BJ (cell line): ENCODE results near the gene FGF14. TPM values are rescaled to one million over a fixed set of nuclear protein-coding genes. Genes with fewer than 3 reads are reported as not detected.
A peak's percentile ranks its signal among the peaks of the same experiment; 100 is the strongest.

Experiments
- CTCF ChIA-PET: fragments of 350-600 bp; formaldehyde crosslinking; extraction: SDS; loops from one replicate; lab custom pipeline; 2021; ENCODE audit warnings: antibody characterized with exemption, inconsistent platforms; lab: Yijun Ruan, JAX
- POLR2A ChIA-PET: fragments of 300-600 bp; sonication (Branson Sonifier 250); formaldehyde crosslinking; extraction: SDS; loops from one replicate; lab custom pipeline; 2021; ENCODE audit warnings: antibody characterized with exemption; lab: Charles Lee
- DNase-seq: peaks from one replicate; pipeline ENCODE4 v3.0.0-alpha.2; 2011; ENCODE audit warnings: low read depth
- H3K27me3 ChIP-seq: 2 replicates; pipeline ENCODE4 v1.6.0; 2011; ENCODE audit warnings: low read length; ENCODE audit not compliant: control insufficient read depth, insufficient read depth
- H3K36me3 ChIP-seq: 2 replicates; pipeline ENCODE4 v1.5.1; 2011; ENCODE audit warnings: low read length; ENCODE audit not compliant: control insufficient read depth, insufficient read depth
- H3K4me3 ChIP-seq: 2 replicates; pipeline ENCODE4 v1.5.1; 2011; ENCODE audit warnings: low read depth, mild to moderate bottlenecking, control low read depth, low read length
- polyA plus RNA-seq: library from polyadenylated mRNA; depleted of rRNA; stranded (reverse); fragments of >200 nt; gene quantifications from 2 replicates; pipeline ENCODE4 v1.2.3, GENCODE V29; 2011
- TF ChIP-seq, protein P1 (sequence below): IDR thresholded peaks from 2 replicates; pipeline ENCODE4 v1.5.1; 2011; ENCODE audit warnings: low read depth, mild to moderate bottlenecking, control low read depth, inconsistent platforms, low read length, moderate library complexity; ENCODE audit not compliant: insufficient read depth

The FGF14 gene
- polyA plus RNA-seq, 1 experiment: 0.01 TPM

DNA sequence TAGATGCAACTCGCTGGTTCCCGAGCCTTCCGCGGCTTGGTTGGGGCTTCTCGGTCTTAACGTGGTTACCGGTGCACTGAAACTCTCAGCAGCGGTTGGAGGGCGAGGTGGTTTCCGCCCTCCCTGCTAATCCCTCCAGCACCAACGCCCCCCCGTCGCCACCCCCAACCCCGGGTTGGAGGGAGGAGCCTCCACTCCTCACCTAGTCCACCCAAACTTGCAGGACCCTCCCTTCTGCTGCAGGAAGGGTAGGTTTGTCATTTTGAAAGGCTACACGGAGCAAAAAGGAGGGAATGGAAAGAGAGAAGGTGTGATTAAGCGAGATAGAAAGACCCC, 484.4 kb downstream of the FGF14 start:
- Histone ChIP-seq H3K36me3 (no peaks in the 10 kb centered on the region), H3K4me3 (no peak overlapping the region), H3K27me3 (peaks cover 20% of the 10 kb centered on the region)
- ChIA-PET CTCF (no interaction called here), POLR2A (no interaction called here)
- DNase-seq: no peak
- TF ChIP-seq, protein P1, sequence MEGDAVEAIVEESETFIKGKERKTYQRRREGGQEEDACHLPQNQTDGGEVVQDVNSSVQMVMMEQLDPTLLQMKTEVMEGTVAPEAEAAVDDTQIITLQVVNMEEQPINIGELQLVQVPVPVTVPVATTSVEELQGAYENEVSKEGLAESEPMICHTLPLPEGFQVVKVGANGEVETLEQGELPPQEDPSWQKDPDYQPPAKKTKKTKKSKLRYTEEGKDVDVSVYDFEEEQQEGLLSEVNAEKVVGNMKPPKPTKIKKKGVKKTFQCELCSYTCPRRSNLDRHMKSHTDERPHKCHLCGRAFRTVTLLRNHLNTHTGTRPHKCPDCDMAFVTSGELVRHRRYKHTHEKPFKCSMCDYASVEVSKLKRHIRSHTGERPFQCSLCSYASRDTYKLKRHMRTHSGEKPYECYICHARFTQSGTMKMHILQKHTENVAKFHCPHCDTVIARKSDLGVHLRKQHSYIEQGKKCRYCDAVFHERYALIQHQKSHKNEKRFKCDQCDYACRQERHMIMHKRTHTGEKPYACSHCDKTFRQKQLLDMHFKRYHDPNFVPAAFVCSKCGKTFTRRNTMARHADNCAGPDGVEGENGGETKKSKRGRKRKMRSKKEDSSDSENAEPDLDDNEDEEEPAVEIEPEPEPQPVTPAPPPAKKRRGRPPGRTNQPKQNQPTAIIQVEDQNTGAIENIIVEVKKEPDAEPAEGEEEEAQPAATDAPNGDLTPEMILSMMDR: no peak

DNA sequence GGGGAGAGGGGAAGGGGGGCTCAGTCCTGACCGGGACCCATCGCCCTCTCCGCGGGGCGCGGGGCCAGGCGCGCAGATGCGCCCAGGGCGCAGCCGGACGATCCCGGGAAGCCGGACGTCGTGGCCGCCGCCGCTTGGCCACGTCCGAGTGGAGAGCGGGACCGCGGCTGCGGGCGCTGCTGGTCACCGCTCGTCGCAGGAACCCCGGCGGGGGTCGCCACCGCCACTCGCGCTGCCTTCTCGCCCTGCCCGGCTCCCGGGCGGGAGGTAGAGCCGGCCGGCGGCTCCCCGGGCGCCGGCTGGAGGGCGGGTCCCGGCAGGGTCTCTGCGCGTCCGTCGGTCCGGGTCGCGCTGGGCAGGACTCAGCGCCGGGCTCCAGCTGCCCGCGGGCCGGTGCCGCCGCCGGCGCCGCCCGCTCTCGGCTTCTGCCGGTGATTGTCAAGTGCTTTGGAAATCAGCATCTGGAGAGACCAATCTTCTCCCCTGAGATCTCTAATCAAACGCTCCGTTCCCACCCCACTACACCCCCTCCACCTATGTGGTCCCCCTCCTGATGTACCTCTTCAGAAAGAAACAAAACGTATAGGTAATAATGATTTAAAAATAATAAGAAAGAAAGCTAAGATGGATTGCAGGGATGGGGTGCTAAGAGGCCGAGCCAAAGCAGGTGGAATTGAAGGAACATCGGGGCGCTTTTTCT, 484.9 kb downstream of the FGF14 start:
- CTCF ChIA-PET: no interaction called here

DNA sequence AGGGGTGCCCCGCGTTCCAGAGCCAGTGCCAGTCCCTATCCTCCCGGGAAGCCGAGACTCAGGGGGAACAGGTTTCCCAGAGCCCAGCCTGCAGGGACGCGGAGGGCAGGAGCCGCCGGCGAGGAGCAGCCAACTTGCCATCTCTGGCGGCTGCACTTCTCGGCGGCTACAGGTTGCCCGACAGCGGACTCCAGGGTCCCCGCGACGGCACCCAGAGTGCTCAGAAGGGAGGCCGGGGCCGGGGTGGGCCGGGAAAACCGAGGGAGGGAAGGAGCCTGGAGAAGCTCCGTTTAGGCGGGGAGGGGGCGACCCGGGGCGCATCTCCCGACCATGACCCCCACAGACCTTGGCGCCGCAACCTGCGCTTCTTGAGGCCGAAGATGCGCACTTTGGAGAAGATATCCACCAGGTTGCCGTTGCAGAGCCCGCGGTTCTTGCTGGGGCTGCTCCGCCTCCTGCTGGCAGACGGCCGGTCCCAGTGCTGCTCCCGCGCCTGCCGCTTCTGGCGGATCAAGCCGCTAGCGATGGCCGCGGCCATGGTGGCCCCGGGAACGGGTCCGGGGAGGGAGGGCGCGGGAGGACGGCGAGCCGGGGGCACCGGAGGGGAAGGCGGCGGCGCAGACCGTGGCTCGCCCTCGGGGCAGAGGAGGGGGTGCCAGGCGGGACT, 485.6 kb downstream of the FGF14 start:
- DNase-seq: no peak
- H3K27me3 ChIP-seq: peaks cover 20% of the 10 kb centered on the region

More for the DNA sequence above, 484.9 kb downstream of the FGF14 start:
- H3K36me3 ChIP-seq: no peaks in the 10 kb centered on the region
- no peak for DNase-seq
- TF ChIP-seq, protein P1: no peak
- H3K4me3 ChIP-seq: no peak overlapping the region
- H3K27me3 ChIP-seq: peaks cover 20% of the 10 kb centered on the region
- POLR2A ChIA-PET: no interaction called here

DNA sequence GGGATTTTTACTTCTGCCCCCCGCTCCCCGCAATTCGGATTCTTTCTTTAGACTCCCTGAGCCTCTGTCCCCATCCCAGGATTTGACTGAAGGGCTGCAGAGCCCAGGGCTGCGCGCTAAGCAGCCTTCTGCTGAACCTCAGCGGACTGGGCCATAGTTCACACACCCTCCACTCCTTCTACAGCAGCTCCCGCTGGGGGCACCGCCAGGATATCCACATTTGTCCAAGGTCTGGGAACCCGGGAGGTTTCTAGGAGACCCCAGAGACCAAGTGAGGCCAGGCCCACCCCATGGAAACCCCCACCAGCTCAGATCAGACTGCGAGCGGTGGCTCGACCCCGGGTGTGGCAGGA, 486.1 kb downstream of the FGF14 start:
- TF ChIP-seq, protein P1: no peak
- Histone ChIP-seq H3K36me3 (no peaks in the 10 kb centered on the region), H3K4me3 (no peak overlapping the region), H3K27me3 (peaks cover 20% of the 10 kb centered on the region)
- ChIA-PET POLR2A (no interaction called here), CTCF (no interaction called here)
- DNase-seq: no peak

More for the DNA sequence above, 485.6 kb downstream of the FGF14 start:
- Histone ChIP-seq H3K36me3 (no peaks in the 10 kb centered on the region), H3K4me3 (no peak overlapping the region)
- POLR2A ChIA-PET: no interaction called here
- TF ChIP-seq, protein P1: peak; percentile 21; the same call in 1 of the 2 replicates
- CTCF ChIA-PET: no interaction called here

DNA sequence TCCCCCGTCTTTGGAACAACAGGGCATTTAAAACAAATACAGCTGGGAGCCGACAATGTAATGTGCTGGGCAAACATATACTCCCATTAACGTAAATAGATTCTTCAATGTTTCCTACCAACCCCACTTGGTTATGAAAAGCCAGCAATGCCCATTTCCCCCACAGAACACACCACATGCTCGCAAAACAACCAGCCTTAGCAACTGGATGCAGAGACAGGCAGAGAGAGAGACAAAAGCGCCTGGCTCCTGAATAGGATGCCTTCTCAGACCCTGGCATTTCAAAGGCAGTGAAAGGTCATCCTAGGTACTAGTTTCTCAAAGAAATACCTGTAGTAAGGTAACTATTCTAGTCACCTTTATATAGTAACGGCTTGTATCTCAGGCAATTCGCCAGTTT, 486.5 kb downstream of the FGF14 start:
- CTCF ChIA-PET: no interaction called here
- no peak overlapping the region for H3K4me3 ChIP-seq

More for the DNA sequence above, 486.5 kb downstream of the FGF14 start:
- TF ChIP-seq, protein P1: no peak
- DNase-seq: no peak
- H3K36me3 ChIP-seq: no peaks in the 10 kb centered on the region
- H3K27me3 ChIP-seq: peaks cover 20% of the 10 kb centered on the region
- POLR2A ChIA-PET: no interaction called here
